22Rv1 (cell line): ENCODE measurements around the gene OR10V1.

Source experiments
- ZFX ChIP-seq: fragments of 450-650 bp; IDR thresholded peaks from 2 replicates; pipeline ENCODE4 v1.6.1; 2017; ENCODE audit warnings: antibody characterized with exemption, borderline replicate concordance
- TF ChIP-seq, protein P1 (sequence below): fragments of 450-650 bp; IDR thresholded peaks from 2 replicates; pipeline ENCODE4 v1.5.1; 2017; ENCODE audit warnings: mild to moderate bottlenecking

- TF ChIP-seq, protein P1, sequence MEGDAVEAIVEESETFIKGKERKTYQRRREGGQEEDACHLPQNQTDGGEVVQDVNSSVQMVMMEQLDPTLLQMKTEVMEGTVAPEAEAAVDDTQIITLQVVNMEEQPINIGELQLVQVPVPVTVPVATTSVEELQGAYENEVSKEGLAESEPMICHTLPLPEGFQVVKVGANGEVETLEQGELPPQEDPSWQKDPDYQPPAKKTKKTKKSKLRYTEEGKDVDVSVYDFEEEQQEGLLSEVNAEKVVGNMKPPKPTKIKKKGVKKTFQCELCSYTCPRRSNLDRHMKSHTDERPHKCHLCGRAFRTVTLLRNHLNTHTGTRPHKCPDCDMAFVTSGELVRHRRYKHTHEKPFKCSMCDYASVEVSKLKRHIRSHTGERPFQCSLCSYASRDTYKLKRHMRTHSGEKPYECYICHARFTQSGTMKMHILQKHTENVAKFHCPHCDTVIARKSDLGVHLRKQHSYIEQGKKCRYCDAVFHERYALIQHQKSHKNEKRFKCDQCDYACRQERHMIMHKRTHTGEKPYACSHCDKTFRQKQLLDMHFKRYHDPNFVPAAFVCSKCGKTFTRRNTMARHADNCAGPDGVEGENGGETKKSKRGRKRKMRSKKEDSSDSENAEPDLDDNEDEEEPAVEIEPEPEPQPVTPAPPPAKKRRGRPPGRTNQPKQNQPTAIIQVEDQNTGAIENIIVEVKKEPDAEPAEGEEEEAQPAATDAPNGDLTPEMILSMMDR: no peak
- TF ChIP-seq ZFX: no peak
Measured at GRCh38 chr11:59707371-59707770, 6.3 kb downstream of the OR10V1 start.
